HUDEP-2 (cell line): Measurements from ENCODE around the gene MOB3C.

Experiments used
- DNase-seq, 76 experiments: peaks; one replicate each; lab custom pipeline; 2025; ENCODE audit not compliant: unreplicated experiment in 76 of 76; lab: John Stamatoyannopoulos, UW

Gene MOB3C

DNA sequence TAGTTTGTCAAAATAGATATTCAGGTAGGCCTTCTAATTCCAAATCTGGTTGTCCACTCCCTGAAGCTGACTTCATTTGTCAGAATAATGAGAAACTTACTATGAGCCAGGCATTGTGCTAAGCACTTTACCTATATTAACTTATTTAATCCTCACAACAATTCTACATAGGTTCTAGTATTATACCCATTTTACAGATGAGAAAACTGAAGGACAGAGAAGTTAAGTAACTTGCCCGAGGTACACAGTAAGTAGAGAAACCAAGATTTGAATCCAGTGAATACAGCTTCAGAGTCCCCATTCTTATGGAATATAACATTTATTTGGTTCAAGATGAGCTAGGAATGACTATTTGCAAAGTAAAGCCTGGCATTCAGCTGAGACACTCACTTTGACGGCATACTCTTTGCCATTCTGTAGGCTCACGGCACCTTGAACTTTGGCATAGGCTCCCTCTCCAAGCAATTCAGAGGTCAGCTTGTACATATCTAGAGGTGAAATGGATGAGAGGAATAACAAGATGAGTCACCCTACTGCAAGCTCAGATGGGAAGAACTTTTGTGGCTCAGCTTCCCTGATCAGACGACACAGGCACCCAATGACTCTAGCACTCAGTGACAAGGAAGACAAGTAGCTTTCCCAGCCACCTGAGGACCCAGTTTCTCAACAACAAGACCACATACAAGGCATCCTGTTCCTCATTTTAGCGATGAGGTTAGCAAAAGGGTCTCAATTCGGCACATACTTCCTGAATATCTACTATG is 36.3 kb downstream of the MOB3C start:
- no peak for DNase-seq

DNA sequence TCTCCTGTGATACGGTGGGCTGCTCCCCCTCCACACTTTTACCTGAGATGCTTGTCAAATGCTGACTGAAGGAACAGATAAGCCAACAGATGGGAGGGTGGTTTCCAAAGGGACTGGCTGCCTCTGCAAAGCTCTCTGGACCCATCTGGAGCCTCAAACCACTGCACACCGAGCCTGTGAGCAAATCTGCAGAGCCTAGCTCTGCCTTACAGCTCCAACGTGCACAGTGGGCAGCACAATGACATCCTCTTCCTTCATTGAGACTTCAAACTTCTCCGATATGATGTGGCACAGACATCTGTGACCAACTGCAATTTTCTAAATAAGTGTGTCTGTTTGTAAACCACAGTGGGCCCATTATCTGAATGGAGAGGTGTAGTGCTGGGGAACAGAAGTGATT is 38.9 kb downstream of the MOB3C start:
- DNase-seq, result no peak

DNA sequence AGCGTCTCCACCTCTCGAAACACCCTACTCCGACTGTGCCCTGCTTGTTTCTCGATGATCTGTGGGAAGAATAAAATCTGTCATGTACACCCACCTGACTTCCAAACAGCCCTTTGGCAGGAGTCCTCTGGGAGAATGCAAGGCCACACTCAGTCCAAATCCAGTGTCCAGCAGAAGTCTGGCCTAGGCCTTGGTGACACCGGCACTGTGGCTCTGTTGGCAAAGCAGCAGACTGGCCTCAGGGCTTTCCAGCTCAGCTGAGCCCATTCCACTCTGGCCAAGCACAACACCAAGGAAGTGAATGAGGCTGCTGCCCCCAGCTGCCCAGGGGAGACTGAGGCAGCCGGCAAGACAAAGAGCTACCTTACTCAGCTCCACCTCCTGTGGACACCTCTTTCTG is 40.0 kb downstream of the MOB3C start:
- DNase-seq, result no peak

DNA sequence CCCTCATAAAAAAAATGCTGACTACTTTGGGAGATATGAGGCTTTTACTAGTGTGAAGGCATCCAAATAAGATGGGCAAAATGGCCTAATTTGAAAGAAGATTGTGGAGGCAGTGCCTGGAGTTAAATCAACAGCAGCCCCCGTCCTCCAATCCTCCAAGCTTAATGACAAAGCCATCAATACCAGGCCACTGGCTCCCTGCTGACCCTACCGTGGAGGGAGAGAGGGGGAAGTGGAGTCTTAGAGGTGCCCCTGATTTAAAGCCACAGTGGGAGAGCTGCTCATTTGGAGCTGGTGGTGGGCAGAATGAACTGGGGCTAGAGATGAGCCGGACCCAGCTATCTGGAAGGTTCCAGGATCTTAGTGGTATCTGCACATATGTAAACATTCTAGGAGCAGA is 40.8 kb downstream of the MOB3C start:
- DNase-seq, result no peak

DNA sequence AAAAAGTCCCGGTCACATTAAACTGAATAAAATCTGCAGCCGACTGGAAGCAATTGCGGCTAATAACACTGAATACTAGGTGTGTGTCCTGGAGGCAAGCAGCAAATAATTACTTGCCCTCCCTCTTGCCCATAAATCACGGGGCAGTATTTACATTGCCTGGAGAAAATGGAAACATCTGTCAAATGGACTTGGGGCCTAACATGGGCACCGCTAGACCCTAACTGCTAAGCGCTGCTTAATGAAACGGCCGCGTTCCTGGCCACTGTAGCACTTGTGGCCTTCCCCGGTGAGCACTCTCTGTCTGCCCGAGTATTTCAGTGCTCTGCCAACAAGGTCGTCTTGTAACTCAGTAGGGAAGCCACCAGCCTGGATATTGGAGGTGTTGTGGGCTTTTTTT is 41.3 kb downstream of the MOB3C start:
- no peak for DNase-seq

DNA sequence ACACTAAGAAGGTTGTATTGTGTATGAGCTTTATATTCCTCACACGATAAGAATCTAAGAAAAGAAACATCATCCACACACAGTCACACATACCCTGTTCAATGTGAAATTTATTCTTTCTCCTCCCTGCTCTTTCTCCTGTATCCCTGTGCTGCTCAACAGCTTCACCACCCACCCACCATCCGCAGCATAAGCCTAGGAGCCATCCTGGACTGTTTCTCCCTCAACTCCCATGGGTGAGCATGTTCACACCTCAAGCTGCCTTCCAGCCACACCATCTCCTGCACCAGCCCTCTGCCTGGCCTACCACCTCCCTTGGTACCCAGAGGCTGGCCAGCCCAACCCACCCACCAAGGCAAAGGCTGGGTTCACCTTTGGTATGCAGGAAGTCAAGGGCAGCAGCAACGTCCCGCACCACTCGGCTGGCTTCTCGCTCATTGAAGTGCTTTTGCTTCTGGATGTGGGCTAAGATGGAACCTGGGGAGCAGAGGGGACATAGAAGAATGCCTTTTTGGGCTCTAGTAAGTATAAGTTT is 44.9 kb downstream of the MOB3C start:
- no peak for DNase-seq

DNA sequence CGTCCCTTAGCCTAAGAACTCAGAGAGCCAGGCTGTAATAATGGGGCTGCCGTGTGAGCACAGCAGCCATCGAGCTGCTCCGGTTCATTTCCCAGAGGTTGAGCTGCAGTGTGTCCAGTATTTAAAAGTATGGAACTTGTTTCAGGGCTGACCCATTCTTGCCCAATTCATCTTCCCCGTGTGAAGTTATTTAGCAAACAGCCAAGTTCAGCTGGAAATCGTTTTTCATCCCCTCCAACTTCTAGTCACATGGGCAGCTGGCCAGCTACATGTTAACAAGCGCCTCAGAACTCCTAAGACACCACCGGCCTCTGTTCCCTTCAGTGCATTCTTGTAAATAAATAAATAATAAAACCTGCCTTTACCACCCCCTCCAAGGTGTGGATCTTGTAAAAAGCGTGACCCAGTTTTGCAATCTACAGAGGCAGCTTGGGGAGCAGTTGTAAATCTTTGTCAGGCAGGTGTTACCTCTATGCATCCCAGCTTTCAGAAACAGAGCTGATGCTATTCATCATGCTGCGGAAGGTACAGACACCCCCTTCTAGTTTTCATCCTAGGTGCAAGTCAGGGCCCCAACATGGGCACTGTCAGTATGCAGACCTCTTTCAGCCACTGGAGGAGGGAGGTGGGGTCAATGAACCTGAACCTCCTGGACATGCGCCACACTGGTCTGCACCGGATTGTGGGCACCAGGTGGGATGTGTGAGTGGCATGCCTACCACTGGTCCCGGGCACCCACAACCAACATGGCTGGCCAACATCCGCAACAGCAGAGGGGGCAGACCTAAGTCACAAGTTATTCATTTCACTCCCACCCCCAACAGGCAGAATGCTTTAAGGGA is 46.5 kb downstream of the MOB3C start:
- no peak for DNase-seq

DNA sequence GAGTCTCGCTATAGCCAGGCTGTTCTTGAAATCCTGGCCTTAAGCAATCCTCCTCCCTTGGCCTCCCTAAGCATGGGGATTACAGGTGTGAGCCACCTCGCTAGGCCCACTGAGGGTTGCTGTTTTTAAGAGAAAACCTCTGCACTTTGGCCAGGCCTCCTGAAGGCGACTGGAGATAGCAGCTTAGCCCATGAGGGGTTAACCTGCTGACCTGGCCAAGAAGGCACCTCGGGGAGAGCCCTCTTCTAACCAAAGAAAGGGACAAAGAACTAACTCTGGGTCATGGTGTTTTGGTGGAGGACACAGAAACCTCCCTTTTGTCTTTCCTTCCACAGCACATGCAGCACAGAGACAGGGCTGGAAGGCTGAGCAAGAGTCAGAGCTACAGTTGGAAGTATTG is 47.5 kb downstream of the MOB3C start:
- no peak for DNase-seq

DNA sequence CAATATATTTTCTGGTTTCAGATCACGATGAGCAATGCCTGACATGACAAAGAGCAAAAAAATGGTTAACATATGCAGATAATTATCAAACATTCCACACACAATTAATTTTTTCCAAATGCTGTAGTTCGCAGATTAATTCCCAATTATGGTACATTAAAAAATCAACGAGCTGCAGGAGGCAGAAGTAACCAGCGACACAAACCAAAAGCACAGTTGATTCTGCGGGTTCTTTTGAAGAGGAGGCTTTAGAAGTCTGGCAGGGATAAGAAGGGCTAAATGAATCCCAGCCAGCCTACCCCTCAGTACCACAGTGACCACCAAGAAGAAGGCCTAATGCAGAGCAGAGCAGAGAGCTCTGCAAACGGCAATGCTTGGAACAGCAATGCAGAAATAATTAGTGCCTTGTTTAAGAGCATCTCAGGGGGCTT is 48.1 kb downstream of the MOB3C start:
- no peak for DNase-seq

DNA sequence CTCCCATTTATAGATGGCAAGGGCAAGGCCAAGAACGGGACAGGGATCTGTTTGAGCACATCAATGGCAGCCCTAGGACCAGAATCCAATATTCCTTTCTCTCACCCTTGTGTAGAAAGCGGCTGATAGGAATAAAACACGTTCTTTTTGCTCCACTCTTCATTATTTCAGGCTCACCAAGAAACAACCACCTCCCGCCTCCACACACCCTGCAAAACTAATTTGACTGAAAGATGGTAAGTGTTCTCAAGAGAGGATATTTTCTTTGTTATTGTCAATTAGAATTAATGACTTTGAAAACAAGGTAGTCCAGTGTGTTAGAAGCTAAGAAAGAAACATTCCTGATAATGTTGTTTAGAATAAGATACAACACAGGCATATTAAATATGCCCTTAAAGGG is 53.3 kb downstream of the MOB3C start:
- DNase-seq, result no peak

DNA sequence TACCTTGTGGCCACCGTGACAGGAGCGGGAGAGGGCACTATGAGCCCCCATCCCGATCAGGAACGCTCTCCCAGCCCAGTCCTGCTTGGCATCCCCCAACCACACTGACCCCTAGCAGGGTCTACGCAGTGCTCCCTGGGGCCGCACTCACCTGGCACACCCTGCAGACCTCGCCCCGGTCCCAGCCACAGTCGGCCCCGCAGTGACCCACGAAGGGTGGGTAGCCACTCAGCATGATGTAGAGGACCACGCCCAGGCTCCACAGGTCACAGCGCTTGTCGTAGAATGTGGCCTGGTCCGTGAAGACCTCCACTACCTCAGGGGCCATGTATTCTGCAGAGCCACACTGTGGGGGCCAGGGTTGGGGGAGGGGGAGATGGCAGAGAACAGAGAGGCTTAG is 54.1 kb downstream of the MOB3C start:
- no peak for DNase-seq

DNA sequence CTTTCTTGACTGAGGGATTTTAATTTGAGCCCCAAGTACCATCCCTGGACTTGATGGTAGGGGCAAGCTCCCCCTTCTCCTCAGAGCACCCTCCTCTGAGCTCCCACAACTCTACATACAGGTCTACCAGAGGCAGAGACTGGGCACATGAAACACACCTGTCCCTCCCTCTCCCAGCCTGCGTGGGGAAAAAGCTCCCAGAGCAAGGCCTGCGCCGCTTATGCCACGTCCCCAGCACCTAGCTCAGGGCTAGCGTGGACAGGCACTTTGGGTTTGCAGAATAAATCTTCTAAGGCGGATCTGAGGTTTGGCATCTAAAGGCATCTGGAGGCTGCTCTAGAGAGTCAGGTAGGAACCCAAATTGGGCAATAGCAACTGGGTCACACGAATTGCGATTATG is 57.6 kb downstream of the MOB3C start:
- no peak for DNase-seq

DNA sequence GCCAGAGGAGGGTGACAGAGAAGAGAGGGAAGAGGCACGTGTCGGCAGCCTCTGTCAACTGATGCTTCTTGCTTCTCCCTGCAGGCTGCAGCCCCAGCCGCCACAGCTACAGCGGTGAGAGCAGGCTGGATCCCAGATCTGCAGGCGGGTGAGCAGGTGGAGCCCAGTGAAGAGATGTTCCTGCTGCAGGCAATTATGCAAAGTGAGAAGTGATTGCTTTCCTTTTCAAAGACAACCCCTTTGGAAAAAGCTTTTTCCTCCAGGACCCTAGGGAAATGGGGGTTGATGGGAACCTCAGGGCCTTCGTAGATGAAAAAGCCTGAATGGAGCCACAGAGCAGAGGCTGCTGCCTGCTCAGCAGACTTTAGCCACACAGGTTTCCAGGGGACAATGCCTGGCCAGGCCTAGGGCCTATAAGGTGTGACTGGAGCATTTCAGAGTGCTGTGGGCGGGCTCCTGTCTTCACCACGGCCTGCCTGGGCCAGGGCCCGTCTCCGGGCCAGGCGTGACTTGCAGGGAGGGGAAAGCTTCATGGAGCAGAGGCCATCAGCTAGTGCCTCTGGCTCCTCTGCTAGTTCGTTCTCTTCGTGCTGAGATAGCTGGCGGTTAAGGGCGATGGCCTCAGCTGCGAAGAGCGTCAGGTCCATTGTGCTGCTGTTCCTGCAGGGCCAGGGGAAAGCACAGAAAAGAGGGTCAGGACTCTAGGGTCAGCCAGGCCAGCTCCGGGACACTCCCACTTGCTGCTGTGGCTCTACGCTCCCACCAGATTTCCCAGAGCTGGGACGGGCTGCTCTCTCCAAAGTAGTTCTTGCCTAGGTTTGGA is 58.3 kb downstream of the MOB3C start:
- DNase-seq, result no peak
